SIG-M5 (cell line): ENCODE results near the gene POLG2.

ENCODE experiments used
- DNase-seq: peaks from one replicate; lab custom pipeline; 2025; lab: John Stamatoyannopoulos, UW

The POLG2 gene

GRCh38 chr17:64496786-64497564, at the start of gene POLG2:
POLG2 (minus strand) TSS chr17:64497054; CDS start chr17:64496968, 86 bp downstream.
- peak; percentile 71 for DNase-seq

DNA sequence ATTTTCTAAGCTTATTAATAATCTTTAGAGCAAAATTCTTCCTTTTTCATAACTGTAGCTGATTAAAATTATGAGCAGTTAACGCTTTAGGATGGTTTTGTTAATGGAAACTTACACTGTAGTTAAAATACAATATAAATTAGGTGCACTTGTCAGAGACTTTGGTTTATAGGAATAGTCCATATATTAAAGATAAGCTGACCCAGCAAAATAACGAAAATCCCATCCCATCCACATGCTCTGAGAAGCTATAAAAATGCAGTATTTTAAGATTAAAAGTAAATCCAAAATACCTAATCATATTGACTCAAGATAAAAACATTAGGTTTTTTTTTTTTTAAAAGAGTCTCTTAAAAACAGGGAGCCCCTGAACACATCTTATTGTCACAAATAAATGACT, 47.9 kb upstream of the POLG2 start:
- DNase-seq, result no peak

DNA sequence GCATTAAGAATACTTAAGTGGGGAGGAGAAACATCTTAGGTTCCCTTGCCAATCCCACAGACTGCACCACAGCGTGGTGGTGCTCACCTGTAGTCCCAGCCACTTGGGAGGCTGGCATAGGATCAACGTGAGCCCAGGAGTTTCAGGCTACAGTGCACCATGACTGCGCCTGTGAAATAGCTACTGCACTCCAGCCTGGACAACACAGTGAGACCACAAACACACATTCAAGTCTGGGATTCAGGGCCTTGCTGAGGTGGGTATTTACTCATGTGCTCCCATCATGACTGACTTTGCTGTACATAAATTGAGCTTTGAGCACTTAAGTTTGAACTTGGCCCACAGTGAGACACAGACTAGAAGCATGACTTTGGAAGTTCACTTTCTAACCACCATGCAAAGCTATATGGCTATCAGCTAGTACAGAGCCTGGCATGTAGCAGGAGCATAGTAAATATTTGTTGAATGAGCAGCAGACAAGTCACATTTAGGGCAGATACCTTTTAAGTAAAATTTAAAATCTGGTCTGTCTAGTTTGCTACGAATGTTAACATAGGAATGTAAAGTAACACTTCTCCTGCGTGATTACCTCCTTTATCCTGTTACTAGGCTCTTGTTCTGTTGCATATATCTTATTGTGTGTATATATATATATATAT, 43.4 kb upstream of the POLG2 start:
- DNase-seq, result no peak

DNA sequence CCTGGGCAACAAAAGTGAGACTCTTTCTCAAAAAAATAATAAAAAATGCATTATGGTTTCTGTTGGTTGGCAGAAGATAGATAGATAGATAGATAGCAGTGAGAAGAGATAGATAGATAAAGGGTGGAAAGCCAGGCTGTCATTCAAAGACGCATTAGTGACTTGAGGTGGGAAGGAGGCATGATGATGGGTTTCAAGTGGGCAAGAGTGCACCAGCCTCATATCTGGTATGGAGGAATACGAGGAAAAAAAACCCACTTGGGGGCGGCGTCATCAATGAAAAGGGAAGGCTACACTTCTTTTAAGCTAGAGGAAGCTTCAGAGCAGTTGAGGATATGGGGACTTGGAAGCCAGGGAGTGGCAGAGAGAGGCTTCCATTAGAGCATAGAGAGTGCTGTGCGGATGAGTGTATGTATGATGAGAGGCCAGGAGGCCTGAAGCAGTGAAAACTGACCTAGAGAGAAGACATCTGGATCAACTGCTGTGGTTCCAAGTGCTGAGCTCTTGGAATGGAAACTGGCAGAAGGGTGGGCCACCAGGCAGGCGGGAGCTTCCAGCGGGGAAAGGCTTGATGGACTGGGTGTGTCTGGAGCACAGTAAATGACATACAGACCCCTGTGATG, 41.8 kb upstream of the POLG2 start:
- DNase-seq, result no peak

GRCh38 chr17:64537488-64537887, 40.6 kb upstream of the POLG2 start:
- no peak for DNase-seq

GRCh38 chr17:64536913-64537312, 40.1 kb upstream of the POLG2 start:
- no peak for DNase-seq

DNA sequence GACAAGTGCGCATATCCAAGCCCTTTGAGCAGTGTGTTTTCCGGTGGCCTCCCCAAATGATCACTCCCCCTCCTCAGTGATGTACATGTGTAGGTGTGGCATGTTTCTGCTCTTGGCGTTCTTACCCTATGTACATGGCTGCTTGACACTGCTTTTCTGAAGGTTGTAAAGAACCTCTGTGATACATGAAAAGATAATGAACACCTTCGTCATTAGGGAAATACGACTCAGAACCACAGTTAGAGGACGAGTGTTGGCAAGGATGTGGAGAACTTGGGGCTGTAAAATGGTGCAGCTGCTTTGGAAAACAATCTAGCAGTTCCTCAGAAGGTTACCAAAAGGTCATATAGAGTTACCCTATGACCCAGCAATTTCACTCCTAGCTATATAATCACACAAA, 38.5 kb upstream of the POLG2 start:
- DNase-seq, result no peak

GRCh38 chr17:64534187-64534586, 37.3 kb upstream of the POLG2 start:
- no peak for DNase-seq

DNA sequence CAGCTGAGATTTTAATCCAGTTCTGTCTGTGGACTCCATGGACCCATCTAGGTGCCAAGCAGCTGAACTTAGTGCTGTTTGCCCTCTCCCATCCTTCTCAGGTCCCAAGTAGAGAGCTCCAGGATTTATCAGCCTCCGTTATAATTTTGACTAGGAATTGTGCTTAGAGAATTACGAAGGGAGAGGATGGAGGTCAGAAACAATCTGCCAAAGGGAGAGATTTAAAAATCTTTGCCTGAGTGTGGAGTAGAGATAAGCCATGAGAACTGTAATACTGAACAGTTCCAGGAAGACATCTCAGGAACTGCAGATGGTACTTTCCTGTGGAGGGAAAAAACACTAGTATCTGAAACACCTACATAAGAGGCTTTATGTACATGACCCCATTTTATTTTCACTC, 36.9 kb upstream of the POLG2 start:
- no peak for DNase-seq

DNA sequence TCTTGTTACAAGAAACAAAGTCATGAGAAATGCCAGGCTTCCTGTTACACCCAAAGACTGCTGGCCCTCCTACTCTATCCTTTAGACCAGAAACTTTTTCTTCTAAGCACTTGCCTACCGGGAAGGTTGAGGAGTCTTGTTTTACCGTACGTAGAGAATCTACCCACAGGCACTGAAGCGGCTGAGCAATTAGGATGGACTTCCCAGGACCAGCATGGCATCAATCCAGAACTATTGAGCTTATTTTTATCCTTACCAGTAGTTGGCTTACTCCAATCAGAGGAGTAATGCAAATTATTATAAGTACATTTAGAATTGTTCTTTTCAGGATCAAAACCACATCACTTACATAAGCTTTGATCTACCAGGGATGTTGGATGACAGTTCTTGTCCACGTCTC, 35.6 kb upstream of the POLG2 start:
- DNase-seq, result no peak

DNA sequence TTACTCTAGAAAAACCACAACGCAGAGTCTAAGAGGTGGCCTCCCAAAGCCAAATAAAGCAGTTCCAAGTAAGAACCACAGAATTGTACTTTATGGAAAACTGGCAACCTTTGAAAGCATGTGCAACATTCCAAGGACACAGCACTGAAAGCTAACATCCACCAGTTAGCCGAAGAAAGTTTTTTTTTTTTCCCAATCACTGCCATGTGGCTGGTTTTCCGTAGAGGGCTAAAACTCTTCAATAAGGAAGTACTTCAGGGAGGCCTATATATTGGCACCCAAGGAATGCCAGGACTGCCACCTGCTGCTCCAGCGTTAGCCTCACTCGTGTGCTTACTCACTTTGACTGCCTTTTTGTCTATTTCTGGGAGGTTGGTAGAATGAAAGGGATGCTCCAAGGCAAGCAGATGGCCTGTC, 35.1 kb upstream of the POLG2 start:
- DNase-seq, result no peak

GRCh38 chr17:64529221-64529620, 32.4 kb upstream of the POLG2 start:
- no peak for DNase-seq

DNA sequence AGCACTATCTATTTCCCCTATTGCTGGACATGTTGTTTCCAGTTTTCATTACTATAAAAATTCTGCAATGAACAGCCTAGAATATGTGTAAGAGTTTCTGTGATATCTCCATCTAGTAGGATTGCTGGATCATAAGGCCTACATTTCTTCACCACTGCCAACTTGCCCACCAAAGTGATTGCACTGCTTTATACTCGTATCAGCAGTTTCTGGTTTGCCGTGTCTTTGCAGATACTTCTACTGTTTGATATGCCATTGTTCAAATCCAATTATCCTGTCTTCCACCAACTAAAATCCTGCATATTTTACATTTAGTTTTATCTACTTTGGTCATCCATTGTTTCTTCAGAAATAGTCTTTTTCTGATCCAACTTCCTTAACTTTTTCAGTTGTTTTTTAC, 31.1 kb upstream of the POLG2 start:
- no peak for DNase-seq

DNA sequence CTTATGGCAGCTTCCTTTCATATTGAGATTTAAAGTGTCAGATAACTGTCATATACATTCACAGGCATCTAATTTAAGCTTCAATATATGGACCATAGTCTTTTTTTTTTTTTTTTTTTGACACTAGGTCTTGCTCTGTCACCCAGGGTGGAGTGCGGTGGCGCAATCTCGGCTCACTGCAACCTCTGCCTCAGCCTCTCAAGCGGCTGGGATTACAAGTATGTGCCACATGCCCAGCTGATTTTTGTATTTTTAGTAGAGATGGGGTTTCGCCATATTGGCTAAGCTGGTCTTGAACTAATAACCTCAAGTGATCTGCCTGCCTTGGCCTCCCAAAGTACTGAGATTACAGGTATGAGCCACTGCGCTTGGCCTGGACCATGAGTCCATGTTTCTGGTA, 23.5 kb upstream of the POLG2 start:
- DNase-seq, result no peak

DNA sequence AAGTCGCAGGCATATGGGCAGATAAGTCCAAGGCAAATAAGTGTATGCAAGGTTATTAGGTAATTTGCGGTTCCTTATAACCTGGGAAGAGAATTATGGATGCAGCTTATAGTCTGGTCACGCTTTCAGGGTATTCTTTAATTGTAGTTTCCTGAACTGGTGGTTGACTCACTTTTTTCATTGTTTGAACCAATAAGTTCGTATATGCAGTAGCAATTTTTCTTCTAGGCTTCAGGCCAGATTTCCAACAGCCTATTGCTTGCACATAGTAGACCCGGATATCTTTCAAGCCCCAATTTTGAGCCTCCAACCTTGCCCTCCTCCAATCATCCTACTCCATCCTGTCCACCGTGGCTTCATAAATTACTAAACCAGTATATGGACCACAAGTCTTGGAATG, 22.7 kb upstream of the POLG2 start:
- no peak for DNase-seq

- no peak for DNase-seq
Measured at GRCh38 chr17:64515829-64516228, 19.0 kb upstream of the POLG2 start.

DNA sequence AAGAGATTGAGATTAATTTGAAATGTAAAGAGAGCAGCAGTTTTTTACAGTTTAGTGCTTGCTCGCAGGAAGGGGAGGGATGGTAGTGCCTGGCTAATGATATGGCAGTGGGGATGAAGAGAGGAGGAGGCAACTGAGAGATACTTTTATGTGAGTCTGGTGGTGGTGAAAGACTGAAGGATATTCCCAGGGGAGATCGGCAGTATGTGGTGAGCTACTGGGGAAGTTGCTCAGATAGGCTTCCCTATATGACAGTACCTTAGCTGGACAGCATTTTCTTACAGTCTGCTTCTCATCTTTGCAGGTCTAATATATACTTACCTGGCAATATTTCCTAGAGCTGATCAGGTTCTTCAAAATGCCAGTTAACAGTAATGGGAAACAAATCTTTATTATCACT, 18.6 kb upstream of the POLG2 start:
- DNase-seq, result no peak

GRCh38 chr17:64509179-64509578, 12.3 kb upstream of the POLG2 start:
- DNase-seq, result no peak

DNA sequence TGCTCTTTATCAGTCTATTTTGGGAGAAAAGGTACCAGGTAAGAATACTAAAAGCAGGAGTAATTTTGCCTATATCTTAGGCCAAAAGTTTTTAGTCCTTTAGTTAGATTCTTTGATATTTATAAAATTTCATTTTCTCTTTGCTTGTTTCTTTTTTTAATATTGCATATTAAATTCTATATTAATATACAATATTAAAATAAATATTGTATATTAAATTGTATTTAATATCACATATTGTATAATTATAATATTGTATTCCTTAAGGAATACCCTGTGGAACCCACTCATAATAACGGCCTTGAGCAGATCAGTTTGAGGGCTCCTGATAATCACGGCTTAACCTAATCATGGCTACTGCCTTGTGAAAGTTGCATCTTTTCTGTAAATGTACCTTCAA, 11.8 kb upstream of the POLG2 start:
- DNase-seq, result no peak

DNA sequence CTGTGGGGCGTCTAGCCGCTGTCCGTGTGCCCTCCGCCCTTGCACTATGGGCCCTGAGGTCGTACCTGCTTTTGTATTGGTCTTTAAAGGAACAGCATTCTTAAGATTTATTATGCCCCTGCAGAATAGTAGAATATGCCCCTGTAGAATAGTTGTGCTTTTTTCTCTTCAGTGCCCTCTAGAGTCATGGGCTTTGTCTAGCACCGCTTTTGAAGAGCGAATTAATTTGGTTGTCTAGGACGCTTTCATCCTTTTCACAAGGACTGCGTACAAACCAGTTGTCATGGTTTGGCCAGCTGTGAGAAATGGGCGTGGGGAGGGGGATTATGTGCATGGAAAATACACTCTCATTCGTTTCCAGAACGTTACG, 10.5 kb upstream of the POLG2 start:
- peak; percentile 46 for DNase-seq

DNA sequence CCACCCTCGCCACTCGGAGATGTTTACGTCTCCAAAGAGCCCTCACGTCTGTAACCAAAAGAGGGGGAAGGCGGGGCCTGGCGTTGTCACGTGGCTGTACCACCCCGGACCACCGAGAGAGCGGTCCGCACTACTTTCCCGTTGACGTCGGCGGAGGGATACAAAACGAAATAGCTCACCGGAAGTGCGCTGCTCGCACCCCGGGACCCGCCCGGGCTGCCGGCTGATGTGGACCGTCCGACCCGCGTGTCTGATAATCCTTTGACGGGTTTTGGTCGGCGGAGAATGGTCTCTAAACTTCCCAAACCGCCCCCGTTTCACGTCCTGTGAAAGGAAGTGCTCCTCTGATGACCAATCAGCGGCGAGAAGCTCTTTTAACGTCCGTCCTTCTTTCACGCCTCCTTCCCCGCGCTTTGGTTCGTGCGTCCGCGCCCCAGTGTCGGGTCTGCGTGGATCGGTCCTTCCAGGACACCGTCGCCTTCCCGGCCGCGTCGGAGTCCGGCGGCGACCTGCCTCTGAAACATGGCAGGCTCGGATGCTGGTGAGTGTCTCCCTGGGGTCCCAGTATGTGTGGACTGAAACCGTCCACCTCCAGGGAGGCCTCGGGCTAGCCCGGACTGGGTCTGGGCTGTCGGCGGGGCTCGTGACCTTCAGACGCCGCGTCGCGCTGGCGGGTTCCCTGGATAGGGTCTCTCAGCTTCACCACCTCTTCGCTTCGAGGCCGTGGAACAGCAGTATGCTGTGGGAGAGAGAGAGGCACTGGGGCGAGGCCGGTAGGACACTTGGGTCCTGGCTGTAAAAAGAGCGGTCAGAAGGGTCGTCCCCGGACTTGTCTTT, 9.9 kb upstream of the POLG2 start, which contains the start of gene CEP95:
Gene CEP95, plus strand, starts transcription at position 402 of the 837 bp plus-strand sequence. Its CDS starts 121 bp downstream, at position 523.
- DNase-seq, result peak; percentile 96

GRCh38 chr17:64506201-64506575, 9.3 kb upstream of the POLG2 start, which contains the start of gene DDX5:
DDX5 (minus strand) TSS chr17:64506289; CDS start chr17:64506119, 170 bp downstream.
- DNase-seq, result peak; percentile 96
